B cell (primary cell): ENCODE measurements around the gene ARHGAP27. TPM values are rescaled to one million over a fixed set of nuclear protein-coding genes. Genes with fewer than 3 reads are reported as not detected.
A peak's percentile ranks its signal among the peaks of the same experiment; 100 is the strongest.

Experiments
- ATAC-seq: fragments of 200-7000 bp; cut with Tn5 transposase; one replicate; pipeline ENCODE4 v1.10.0; 2021; ENCODE audit warnings: low read depth, mild to moderate bottlenecking, moderate number of reproducible peaks, moderate library complexity
- CTCF ChIA-PET: fragments of 350-600 bp; sonication (Branson Sonifier 250); formaldehyde crosslinking; loops from one replicate; lab custom pipeline; 2021; ENCODE audit warnings: antibody characterized with exemption, inconsistent platforms; lab: Charles Lee
- POLR2A ChIA-PET: fragments of 350-600 bp; sonication (Branson Sonifier 250); formaldehyde crosslinking; loops from one replicate; lab custom pipeline; 2021; ENCODE audit warnings: antibody characterized with exemption; lab: Charles Lee
- DNase-seq: peaks from one replicate; pipeline ENCODE4 v3.0.0; 2013
- H2AFZ ChIP-seq: 2 replicates; pipeline ENCODE4 v1.6.1; 2012; ENCODE audit warnings: mild to moderate bottlenecking, low read depth, low read length; ENCODE audit not compliant: insufficient read depth, poor library complexity, severe bottlenecking
- H3K27ac ChIP-seq, 2 donors: 1 replicate in 1 of 2; 2 replicates in 1 of 2; pipeline ENCODE4 v1.5.1; 2012 to 2013; ENCODE audit warnings: low read length in 2 of 2, mild to moderate bottlenecking in 2 of 2, moderate library complexity in 1 of 2
- H3K27me3 ChIP-seq, 4 experiments: fragments of 200-600 bp in 1 of 4; sonication (generic) in 1 of 4; replicated peaks in 1 of 4; 1 replicate in 2 of 4; 2 replicates in 2 of 4; pipeline versions ENCODE4 v1.6.1 to v1.7.0; 2013 to 2016; ENCODE audit warnings: low read length in 3 of 4, mild to moderate bottlenecking in 2 of 4, mixed read lengths in 1 of 4, moderate library complexity in 1 of 4; ENCODE audit not compliant: insufficient read depth in 4 of 4, control insufficient read depth in 3 of 4; ENCODE audit errors: control extremely low read depth in 1 of 4
- H3K36me3 ChIP-seq, 2 experiments: replicated peaks in 1 of 2; 1 replicate in 1 of 2; 2 replicates in 1 of 2; pipeline versions ENCODE4 v1.6.1 to v1.7.1; 2013; ENCODE audit warnings: low read length in 1 of 2; ENCODE audit not compliant: insufficient read depth in 2 of 2, control insufficient read depth in 1 of 2; ENCODE audit errors: control extremely low read depth in 1 of 2, extremely low read depth in 1 of 2
- H3K4me1 ChIP-seq, 2 donors: fragments of 200-600 bp in 1 of 2; sonication (generic) in 1 of 2; 1 replicate in 1 of 2; 2 replicates in 1 of 2; pipeline versions ENCODE4 v1.5.1 to v1.6.1; 2013 to 2017; ENCODE audit warnings: low read length in 2 of 2; ENCODE audit not compliant: control insufficient read depth in 2 of 2, insufficient read depth in 2 of 2
- H3K4me2 ChIP-seq: replicated peaks from 2 replicates; pipeline ENCODE3; 2012; ENCODE audit warnings: mild to moderate bottlenecking, low read depth, low read length; ENCODE audit not compliant: poor library complexity, severe bottlenecking
- H3K4me3 ChIP-seq, 5 experiments: fragments of 200-600 bp in 1 of 5; sonication (generic) in 1 of 5; 1 replicate in 3 of 5; 2 replicates in 2 of 5; pipeline versions ENCODE4 v1.5.1 to v1.7.0; 2011 to 2016; ENCODE audit warnings: low read length in 4 of 5, mild to moderate bottlenecking in 4 of 5, low read depth in 2 of 5, control low read depth in 1 of 5, moderate library complexity in 1 of 5; ENCODE audit not compliant: insufficient read depth in 1 of 5; ENCODE audit errors: control extremely low read depth in 1 of 5, extremely low read depth in 1 of 5
- H3K79me2 ChIP-seq: fragments of 200-600 bp; sonication (generic); one replicate; pipeline ENCODE4 v1.6.0; 2016; ENCODE audit warnings: low read length; ENCODE audit not compliant: control insufficient read depth, insufficient read depth
- H3K9ac ChIP-seq: fragments of 200-600 bp; sonication (generic); 2 replicates; pipeline ENCODE4 v1.6.1; 2017; ENCODE audit warnings: mild to moderate bottlenecking, low read length, moderate library complexity
- H3K9me3 ChIP-seq, 3 donors: one replicate each; pipeline versions ENCODE4 v1.6.1 to v1.7.1; 2013; ENCODE audit warnings: low read length in 2 of 3; ENCODE audit not compliant: control insufficient read depth in 2 of 3, insufficient read depth in 1 of 3; ENCODE audit errors: control extremely low read depth in 1 of 3
- H4K20me1 ChIP-seq: 2 replicates; pipeline ENCODE4 v1.6.0; 2012; ENCODE audit warnings: mild to moderate bottlenecking, low read length; ENCODE audit not compliant: insufficient read depth, control insufficient read depth, poor library complexity, severe bottlenecking
- H3K27ac Mint-ChIP-seq: one replicate; pipeline ENCODE4 v1.8.0; 2021; ENCODE audit warnings: mixed read lengths
- H3K27me3 Mint-ChIP-seq: one replicate; pipeline ENCODE4 v1.8.0; 2021; ENCODE audit warnings: mixed read lengths
- H3K4me1 Mint-ChIP-seq: one replicate; pipeline ENCODE4 v1.8.0; 2021; ENCODE audit warnings: mixed read lengths
- H3K4me3 Mint-ChIP-seq: one replicate; pipeline ENCODE4 v1.8.0; 2021; ENCODE audit warnings: mixed read lengths
- H3K9me3 Mint-ChIP-seq: one replicate; pipeline ENCODE4 v1.8.0; 2022; ENCODE audit warnings: mixed read lengths; ENCODE audit not compliant: insufficient read depth
- CTCF ChIP-seq: fragments of 200-600 bp; IDR thresholded peaks from one replicate; pipeline ENCODE4 v1.8.0; 2022; ENCODE audit warnings: antibody characterized with exemption, mild to moderate bottlenecking
- EZH2 ChIP-seq: IDR thresholded peaks from 2 replicates; pipeline ENCODE4 v1.6.1; 2012; ENCODE audit warnings: borderline replicate concordance, low read depth, mild to moderate bottlenecking, moderate library complexity, low read length; ENCODE audit not compliant: insufficient read depth, poor library complexity, severe bottlenecking
- WGBS: methylation state at CpG from one replicate; pipeline ENCODE4 v1.1.5; 2013; ENCODE audit warnings: missing lambda C conversion rate; ENCODE audit not compliant: insufficient coverage; 5-methylcytosine and 5-hydroxymethylcytosine counted together
- intact Hi-C: fragments of 100-400 bp; cut with micrococcal nuclease; formaldehyde crosslinking; loops from one replicate; pipeline ENCODE4 v1.10.0; 2022
- polyA plus RNA-seq: library from polyadenylated mRNA; depleted of rRNA; stranded (reverse); fragments of >200 nt; gene quantifications from 2 replicates; pipeline ENCODE4 v1.2.3, GENCODE V29; 2012
- total RNA-seq, 2 donors: library from RNA; stranded (reverse); fragments of 120-200 nt in 1 of 2; gene quantifications; 1 replicate in 1 of 2; 2 replicates in 1 of 2; pipeline versions ENCODE4 v1.2.3 to v1.2.4, GENCODE V29; 2013 to 2022

ARHGAP27 gene
- total and polyA plus RNA-seq, 2 donors (not counting 1 experiment from before 2014, with no cell fraction given), result 159 to 227 TPM

GRCh38 chr17:45428050-45428617 lies 4.5 kb downstream of the ARHGAP27 start:
- H3K79me2 ChIP-seq, result no peaks in the 10 kb centered on the region
- no peaks in the 10 kb centered on the region for H3K36me3 ChIP-seq
- peak overlapping the region; percentile 67 to 74 for H3K27ac ChIP-seq
- H3K4me2 ChIP-seq, result peak overlapping the region; percentile 79
- peak overlapping the region; percentile 89 for H3K27ac Mint-ChIP-seq
- intact Hi-C loops, result loop anchor here (1.0 kb wide), 2 partner anchors 18 to 33 kb away; no protein-coding TSS in a partner anchor
- 3% methylated on average over 23 of the region's 26 CpGs for WGBS
- CTCF ChIA-PET, result interaction anchor here (0.6 to 6.5 kb wide), 17 partner anchors 9 to 293 kb away, joined by 3 to 71 read pairs (median 4); partner anchors contain the start of genes ACBD4 and HEXIM2
- H3K27me3 ChIP-seq, result no peaks in the 10 kb centered on the region
- peak overlapping the region; percentile 92 for H3K4me3 Mint-ChIP-seq
- DNase-seq (peak; percentile 91), ATAC-seq (peak; percentile 72)
- H2AFZ ChIP-seq, result peak overlapping the region; percentile 45
- H3K9ac ChIP-seq, result peak overlapping the region; percentile 65
- no peaks in the 10 kb centered on the region for H3K9me3 ChIP-seq
- H3K4me3 ChIP-seq, result peak overlapping the region; percentile 21 to 79 (median 42)
- TF ChIP-seq EZH2, result no peak
- peak; percentile 97 for TF ChIP-seq CTCF
- H3K4me1 Mint-ChIP-seq, result peaks cover 34% of the 10 kb centered on the region
- no peaks in the 10 kb centered on the region for H3K27me3 Mint-ChIP-seq
- POLR2A ChIA-PET, result interaction anchor here (1.6 to 2.5 kb wide), 2 partner anchors 15 to 63 kb away, joined by 5 to 10 read pairs; no protein-coding TSS in a partner anchor
- no peaks in the 10 kb centered on the region for H3K9me3 Mint-ChIP-seq
- no peaks in the 10 kb centered on the region for H4K20me1 ChIP-seq
- H3K4me1 ChIP-seq, result peaks cover 33 to 53% of the 10 kb centered on the region in 2 donors

- ChIA-PET POLR2A (interaction anchor here (0.6 to 2.5 kb wide), 2 partner anchors 14 to 17 kb away, joined by 3 to 10 read pairs; no protein-coding TSS in a partner anchor), CTCF (interaction anchor here (0.6 to 6.5 kb wide), 8 partner anchors 9 to 51 kb away, joined by 3 to 71 read pairs (median 4); no protein-coding TSS in a partner anchor)
- Histone ChIP-seq H3K36me3 (no peaks in the 10 kb centered on the region), H3K4me3 (no peak overlapping the region), H3K9ac (no peak overlapping the region), H3K4me1 (peaks cover 33 to 48% of the 10 kb centered on the region in 2 donors), H3K27ac (no peak overlapping the region), H2AFZ (no peak overlapping the region), H3K4me2 (peak overlapping the region; percentile 79), H3K79me2 (no peaks in the 10 kb centered on the region), H3K9me3 (no peaks in the 10 kb centered on the region), H3K27me3 (no peaks in the 10 kb centered on the region), H4K20me1 (no peaks in the 10 kb centered on the region)
- ATAC-seq (no peak), DNase-seq (peak; percentile 21)
- no peaks in the 10 kb centered on the region for H3K27me3 Mint-ChIP-seq
- no peak for TF ChIP-seq CTCF
- no peak for TF ChIP-seq EZH2
- H3K27ac Mint-ChIP-seq, result no peak overlapping the region
- no peaks in the 10 kb centered on the region for H3K9me3 Mint-ChIP-seq
- peaks cover 31% of the 10 kb centered on the region for H3K4me1 Mint-ChIP-seq
- intact Hi-C loops, result no loop called here
- 88% methylated on average over 10 of the region's 11 CpGs for WGBS
- H3K4me3 Mint-ChIP-seq, result no peak overlapping the region
Observed at GRCh38 chr17:45427181-45427835, 5.4 kb downstream of the ARHGAP27 start.
